Activated CD4-positive, alpha-beta T cell treated with anti-CD3 and anti-CD28 coated beads, Interleukin-2, Interleukin-6, amounts not matched to agents 100 ng/mL and 50 ng/mL, durations not matched to agents 16 hours and 8 hours (primary cell): ENCODE data around the gene SMAP1.
"Not testable (repeated sequence)": the region's sequence is repeated elsewhere in the genome, so short reads cannot be mapped to it uniquely, and the experiment has no call there.

Source experiments
- DNase-seq: peaks from one replicate; pipeline ENCODE4 v3.0.0-alpha.2; 2020

The SMAP1 gene

DNA sequence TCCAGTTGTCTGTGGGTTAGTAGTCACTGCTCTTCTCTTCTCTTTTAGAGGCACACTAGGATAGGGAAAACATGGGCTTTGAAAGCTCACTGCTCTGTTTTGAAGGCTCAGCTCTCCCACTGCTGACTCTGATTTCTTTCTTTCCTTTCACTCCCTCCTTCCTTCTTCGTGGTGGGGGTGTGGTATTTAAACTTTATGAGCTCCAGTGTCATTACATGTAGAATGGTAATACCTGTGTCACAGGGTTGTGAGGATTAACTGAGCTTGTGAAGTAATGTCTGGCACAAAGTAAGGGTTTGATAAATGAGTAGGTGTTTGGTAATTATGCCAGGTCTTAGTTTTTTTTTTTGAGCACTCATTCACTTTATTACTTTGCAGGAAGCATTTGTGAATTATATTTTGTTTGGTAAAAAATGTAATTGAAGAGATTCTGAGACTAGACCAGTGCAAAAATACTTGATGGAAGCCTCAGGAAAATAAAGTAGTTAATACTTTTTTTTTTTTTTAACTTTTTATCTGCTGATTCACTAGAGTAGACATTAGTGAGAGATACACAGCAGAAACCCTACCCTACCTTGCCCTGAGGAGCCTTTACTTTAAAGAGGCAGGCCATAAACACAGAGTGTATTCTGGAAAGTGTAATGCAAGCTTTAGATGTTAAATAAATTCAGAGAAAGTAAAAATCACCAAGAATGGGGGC lies 17.3 kb downstream of the SMAP1 start:
- DNase-seq, result no peak

DNA sequence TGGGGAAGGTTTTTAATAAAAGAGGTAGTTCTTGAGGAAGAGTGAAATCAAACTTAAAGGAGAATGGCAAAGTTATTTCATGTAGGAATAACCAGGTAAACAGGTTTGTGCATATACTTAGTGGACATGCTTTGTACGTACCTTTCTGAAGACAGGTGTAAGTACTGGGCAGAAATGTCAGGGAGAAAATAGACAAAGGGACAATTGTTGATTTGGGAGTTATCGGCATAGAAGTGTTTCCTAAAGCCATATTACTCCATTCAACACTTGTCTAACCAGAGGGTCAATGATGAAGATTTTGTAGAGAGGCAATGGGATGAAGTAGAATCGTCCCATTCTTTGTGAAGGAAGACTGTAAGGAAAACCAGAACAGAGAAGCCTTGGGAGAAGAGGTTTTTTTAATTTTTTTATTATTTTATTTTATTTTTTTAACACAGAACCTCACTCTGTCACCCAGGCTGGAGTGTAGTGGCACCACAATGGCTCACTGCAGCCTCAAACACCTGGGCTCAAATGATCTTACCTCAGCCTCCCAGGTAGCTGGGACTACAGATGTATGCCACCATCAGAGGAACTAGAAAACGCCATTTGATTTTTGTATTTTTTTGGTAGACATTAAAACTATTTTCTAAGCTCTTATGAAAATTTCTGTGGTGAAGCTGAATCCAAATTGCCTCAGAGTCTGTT lies 18.0 kb downstream of the SMAP1 start:
- DNase-seq, result no peak

DNA sequence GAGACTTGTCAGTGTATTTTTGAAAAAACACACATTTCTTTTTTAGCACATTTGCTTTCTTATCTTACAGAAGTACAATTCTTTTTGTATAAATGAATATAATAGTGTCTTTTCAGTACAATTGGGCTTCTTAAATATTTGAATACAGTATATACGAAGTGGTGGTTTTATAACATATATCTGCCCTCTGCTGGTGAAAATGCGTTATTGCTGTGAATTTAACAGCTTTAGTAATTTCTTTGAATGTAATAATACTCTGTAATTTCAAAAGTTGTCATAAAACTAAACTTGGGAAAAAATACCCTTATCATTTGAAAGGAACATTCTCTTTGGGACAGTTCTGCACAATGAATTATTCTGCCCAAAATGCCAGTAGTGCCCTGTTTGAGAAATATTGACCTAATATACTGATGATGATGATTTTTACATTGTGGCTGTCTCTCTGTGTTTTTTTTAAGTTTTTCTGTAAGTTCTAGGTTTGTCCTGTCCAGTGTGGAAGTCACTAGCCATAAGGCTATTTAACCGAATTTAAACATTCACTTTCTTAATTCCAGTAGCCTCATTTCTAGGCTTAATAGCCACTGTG lies 19.0 kb downstream of the SMAP1 start:
- peak; percentile 43 for DNase-seq

DNA sequence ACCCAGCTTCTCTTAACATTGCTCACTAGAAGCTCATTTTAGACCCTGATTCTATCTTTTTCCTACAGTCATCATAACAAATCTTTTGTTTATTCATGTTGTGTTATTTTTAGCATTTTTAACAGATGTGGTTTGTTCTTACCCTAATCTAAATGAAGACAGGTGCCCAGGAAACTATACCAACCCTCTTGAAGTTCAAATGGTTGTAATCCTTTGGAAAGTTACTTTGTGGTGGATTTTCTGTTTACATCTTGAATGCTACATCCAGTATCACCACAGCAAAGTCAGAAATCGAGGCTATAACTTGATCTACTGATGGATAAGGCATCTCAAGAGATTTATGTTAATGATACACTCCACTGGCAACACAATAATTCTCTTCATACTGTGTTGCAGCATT lies 26.2 kb downstream of the SMAP1 start:
- no peak for DNase-seq

DNA sequence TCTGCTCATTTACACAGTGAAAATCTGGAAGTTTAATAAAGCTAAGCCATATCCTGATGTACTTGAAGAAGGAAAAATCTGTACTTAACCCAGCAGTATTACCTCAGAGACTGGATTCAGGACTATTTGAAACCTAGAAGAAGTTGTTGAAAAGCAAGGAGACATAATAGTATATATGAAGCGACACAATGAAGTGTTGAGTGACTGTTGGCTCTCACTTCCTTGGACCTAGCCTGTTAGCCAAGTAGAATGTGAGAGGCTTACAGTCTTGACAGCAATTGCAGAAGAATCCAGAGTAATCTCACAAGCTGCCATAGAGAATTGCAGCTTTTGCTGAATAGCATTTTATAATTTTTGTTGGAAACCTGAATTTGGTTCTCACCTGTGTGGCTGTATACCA lies 26.7 kb downstream of the SMAP1 start:
- DNase-seq, result no peak

DNA sequence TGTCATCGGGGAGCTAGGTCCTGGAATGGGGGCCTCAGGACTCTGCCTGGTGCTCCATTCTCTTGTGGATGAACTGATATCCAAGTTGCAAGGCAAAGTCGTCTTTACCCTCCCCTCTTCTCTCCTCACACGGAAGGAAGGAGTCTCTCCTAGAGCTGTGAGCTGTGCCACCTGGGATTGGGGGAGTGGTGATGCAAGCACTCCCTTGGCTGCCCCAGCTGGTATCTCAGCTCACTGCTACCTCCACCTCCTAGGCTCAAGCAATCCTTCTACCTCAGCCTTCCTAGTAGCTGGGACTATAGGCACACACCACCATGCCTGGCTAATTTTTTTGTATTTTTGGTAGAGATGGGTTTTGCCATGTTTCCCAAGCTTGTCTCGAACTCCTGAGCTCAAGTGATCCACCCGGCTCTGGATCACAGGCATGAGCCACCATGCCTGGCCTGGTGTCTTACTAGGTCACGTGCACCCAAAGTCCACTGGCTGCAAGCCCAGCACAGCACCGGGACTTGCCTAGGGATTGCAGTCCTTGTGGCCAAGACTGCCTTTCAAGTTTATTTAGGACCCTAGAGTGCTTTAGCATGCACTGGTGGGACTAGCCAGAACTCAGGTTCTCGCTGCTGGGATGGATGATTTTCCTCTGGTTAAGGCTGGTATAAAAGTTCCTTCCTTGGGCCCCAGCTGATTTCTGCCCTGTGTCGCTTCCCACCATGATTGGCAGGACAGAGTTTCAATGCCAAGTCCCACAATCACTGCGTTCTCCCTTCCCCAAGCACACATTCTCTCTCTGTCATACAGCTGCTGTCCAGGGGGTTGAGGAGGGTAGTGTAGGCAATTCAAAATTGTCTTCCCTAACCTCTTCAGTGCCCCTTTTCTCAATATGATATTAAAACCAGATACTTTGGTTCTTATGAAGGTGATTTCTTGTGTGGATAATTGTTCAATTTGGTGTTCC lies 33.5 kb downstream of the SMAP1 start:
- DNase-seq, result no peak

DNA sequence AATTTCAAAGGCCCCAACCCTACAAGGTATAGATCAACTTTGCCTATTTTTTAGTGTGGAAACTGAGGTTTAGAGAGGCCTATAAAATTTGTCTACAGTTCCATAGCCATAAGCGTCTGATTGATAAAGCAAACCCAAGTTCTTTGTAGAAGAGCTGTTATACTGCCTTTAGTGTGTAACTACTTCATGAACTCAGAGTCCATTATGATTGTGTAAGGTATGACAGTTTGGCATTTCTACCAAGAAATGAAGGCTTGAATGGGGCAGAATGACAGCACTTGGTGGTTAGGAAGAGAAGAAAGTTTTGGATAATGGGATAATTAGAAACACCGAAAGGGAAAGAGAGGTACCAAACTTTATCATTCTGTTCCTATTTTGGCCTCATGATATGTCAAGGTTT lies 38.1 kb downstream of the SMAP1 start:
- no peak for DNase-seq

DNA sequence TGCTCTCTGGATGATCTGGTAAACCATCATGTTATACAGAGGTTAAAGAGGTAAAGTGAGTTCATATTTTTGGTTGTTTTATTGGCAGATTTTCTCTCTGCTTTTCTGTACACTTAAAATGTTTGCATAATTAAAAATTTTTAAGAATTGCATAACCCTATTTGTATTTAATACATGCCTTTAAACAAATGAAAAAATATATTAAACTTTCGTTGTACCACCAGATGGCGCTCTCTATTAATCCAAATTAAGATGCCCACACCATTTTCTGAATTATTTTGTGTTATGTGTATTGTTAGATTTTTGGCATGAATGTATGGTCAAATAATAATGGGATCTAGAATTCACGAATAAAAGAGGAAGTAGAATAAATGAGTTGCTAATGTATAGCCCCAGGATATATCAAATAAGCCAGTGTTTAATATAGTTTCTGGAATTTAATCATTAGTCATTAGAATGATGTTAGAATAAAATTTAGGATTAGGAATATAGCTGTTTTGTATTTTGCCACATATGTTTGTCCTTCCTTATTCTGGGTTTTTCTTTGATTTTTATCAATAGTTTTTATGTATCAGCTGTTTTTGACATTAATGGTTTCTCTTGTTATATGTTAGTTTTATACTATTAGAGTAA lies 38.9 kb downstream of the SMAP1 start:
- peak; percentile 57 for DNase-seq

DNA sequence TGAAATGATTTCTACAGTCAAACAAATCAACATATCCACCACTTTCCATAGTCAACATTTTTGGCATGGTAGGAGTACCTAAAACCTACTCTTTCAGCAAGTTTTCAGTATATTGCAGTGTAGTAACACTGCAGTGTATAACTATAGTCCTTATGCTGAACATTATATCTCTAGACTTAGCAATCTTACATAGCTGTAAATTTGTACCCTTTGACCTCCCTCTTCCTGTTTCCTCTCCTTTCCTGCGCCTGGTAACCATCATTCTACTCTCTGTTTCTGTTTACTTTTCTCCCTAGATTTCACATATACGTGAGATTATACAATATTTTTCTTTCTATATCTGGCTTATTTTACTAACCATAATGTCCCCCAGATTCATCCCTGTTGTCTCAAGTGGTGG lies 40.2 kb downstream of the SMAP1 start:
- no peak for DNase-seq

DNA sequence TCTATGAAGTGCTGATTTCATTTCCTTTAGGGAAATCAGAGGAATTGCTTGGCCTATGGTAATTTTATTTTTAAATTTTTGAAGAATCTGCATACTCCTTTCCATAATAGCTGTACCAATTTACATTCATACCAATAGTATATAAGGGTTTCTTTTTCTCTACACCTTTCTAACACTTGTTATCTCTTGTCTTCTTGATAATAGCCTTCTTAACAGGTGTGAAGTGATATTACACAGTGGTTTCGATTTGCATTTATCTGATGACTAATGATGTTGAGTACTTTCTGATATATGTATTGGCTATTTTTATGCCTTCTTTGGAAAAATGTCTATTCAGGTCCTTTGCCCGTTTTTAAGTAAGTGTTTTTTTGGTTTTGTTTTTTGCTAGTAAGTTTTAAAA lies 40.8 kb downstream of the SMAP1 start:
- DNase-seq, result peak; percentile 6

DNA sequence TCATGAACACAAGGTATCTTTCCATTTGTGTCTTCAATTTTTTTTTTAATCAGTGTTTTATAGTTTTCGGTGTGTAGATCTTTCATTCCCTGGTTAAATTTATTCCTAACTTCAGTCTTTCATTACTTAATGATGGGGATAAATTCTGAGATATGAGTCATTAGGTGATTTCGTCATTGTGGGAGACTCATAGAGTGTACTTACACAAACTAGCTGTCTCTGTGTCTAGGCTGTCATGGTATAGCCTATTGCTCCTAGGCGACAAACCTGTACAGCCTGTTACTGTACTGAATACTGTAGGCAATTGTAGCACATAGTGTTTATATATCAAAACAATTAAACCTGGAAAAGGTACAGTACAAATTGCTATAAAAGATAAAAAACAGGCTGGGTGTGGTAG lies 42.1 kb downstream of the SMAP1 start:
- DNase-seq, result no peak

DNA sequence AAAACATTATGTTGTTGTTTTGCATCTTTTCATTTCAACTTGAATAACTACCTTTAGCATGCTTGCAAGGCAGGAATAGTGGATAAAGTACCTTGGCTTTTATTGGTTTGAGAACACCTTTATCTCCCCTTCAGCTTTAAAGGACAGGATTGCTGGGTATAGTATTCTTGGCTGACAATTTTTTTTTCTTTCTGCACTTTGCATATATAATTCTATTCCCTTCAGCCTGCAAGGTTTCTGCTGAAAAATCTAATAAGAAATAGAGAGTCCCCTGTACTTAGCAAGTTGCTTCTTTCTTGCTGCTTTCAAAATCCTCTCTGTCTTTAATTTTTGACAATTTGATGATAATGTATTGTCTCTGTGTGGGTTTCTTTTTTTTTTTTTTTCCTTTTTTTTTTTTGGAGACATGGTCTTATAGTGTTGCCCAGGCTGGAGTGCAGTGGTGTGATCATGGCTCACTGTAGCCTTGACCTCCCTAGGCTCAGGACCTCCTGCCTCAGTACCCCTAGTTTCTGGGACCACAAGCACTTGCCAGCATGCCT lies 47.1 kb downstream of the SMAP1 start:
- no peak for DNase-seq

DNA sequence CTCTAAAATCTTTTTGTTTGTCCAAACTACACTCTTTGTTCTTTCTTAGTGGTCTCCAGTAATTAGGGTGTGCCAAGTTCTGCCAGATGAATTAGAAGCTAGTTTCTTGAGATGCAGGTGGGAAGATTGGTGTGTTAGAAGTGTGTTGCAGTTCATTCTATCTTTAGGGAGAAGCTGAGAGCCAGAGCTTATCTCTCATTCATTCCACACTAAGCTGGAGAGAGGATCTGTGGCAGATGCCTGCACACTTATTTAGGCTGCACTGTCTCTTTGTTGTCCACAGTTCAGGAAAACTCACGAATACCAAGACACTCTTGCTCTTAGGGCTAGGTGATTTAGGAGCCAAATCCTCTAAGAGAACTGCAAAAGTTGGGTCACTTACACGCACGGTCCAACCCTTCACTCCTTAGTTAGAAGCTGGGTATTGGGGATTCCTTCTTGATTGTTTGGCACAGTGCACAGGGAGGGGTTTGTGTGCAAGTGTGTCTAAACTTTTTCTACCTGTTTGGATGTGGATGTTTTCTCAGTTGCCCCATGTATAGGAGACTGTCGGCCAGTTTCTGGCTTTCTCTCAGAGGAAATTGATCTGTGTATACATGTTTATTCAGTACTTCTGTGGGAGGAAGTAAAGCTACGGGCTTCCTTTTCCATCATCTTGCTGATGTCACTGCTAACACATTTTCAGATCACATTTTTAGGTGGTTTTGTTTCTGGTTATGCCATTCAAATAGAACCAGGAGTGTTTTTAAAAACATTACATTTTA lies 49.5 kb downstream of the SMAP1 start:
- peak; percentile 51 for DNase-seq

DNA sequence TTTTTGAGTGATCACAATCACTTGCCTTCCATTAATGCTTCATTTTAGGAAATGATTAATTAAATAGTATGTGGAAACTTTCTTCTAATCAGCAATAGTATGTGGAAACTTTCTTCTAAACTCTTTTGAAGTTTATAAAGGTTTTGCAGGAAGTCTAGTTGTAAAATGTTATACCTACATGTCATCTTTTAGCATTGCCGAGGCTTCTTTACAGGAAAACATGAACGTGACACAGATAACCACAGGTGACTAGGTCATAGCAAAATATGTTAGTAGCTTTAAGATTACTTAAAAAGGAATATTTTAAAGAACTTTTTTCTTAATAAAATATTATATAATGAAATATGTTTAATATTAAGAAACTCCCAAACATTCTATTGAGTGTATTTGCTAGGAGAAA lies 56.8 kb downstream of the SMAP1 start:
- DNase-seq, result no peak

DNA sequence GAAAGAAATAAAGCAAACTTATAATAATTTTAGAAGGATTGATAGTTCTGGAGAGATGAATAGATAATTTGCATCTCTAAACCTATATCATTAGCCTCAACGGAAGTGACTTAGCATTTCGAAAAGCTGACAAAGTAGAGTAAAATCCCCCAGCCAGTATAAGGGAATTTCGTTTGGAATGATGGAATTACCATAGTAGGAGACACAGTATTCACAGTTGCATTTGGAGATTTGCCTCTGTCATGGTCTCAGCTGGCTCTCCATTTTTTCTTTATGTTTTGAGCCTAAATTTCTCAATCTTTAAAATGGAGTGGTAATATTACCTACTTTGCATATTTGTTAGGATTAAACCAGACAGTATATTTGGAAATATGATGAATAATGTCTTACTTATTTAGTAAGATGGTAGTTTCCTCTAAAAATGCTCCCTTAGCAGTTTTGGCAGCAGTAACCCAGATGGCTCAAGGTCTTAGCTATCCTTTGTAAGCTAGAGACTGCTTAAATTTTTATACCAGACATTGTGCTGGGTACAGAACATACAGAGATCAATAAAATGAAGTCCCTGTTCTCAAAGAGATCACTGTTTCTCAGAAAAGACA lies 58.2 kb downstream of the SMAP1 start:
- DNase-seq, result no peak

DNA sequence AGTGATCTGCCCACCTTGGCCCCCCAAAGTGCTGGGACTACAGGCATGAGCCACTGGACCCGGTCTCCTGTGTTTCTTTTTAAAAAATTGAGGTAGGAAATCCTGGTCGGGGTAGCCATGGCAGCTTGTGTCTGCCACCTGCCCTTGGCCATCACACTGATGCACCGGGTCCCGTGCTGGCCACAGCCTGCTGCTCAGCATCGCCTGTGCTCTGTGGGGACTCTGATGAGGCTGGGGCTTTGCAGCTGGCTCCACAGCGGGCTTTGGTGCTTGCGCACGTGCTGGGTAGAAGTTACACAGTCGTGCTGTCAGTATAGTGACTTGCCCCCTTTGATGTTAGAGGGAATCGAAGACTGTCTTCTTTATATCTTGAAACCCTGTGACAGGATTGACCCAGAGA lies 66.7 kb downstream of the SMAP1 start:
- no peak for DNase-seq

DNA sequence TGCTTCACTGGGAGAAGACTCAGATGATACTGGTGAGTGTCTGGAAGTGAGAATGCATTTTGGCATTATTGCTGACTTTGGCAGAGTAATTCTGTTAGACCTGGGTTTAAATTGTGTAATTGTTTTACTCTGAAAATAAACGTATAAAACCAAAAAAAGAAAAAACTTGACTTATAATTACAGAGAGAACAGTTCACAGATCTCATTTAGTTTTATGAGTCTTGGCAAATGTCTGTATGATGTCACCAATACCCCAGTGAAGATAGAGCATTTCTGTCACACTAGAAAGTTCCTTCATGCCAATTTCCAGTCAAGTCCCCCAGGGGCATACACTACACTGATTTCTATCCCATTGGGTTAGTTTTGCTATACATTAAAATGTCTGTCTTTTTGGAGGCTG lies 67.3 kb downstream of the SMAP1 start:
- no peak for DNase-seq

DNA sequence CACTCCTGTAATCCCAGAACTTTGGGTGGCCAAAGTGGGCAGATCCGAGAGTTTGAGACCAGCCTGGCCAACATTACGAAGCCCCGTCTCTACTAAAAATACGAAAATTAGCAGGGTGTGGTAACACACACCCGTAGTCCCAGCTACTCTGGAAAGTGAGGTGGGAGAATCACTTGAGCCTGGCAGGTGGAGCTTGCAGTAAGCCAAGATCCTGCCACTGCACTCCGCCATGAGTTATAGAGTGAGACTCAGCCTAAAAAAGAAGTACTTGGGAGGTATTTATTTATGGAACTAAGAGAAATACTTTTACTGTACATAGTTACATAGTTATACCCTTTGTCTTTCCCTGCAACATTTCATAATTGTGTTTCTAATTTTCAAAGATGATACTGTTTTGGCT lies 67.8 kb downstream of the SMAP1 start:
- no peak for DNase-seq

DNA sequence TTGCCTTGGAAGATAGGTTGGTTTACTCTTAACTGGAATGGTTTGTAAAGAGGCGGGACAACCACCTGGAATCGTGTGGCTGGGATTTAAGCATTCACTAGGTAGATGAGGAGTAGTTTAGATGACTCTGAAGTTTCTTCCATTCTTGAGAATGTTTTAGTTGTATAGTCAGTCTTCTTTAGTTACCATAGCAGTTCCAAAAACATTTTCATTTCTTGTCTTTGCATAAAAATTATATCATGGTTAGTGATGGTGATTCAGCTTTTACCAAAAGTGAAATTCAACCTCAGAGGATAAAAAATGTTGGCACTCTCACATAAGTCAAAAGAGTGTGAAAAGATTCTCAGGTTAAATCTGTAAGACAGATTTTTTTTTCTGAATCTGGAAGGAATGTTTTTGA lies 70.3 kb downstream of the SMAP1 start:
- no peak for DNase-seq

DNA sequence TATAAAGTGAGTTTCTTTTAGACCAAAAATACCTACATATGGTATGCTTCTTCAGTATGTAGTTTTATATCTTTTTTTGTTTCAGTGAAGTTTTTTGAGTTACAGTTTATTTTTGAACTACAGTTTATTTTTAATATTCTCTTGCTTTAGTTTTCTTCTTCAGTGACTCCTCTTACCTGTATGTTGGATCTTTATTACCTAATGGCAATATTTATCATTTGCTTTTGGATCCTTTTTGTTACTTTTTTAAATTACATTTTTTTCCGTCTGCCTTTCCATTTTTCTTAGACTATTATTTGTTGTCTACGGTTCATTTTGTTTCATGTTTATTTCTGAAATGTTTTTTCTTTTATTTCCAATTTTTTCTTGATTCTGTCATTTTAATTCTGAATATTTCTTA lies 71.9 kb downstream of the SMAP1 start:
- DNase-seq, result no peak

DNA sequence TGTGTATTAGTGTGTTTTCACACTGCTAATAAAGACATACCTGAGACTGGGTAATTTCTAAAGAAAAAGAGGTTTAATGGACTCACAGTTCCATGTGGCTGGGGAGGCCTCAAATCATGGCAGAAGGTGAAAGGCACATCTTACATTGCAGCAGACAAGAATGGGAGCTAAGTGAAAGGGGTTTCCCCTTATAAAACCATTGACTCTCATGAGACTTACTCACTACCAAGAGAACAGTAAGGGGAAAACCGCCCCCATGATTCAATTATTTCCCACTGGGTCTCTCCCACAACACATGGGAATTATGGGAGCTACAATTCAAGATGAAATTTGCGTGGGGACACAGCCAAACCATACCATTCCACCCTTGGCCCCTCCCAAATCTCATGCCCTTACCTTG lies 73.1 kb downstream of the SMAP1 start:
- DNase-seq, result not testable (repeated sequence)
